GM12875 (cell line): ENCODE data around the gene INSL3.
"Not testable (repeated sequence)": the region's sequence is repeated elsewhere in the genome, so short reads cannot be mapped to it uniquely, and the experiment has no call there.

Experiments used
- H3K4me3 ChIP-seq: one replicate; pipeline ENCODE4 v1.5.1; 2011; ENCODE audit warnings: low read depth, low read length, control low read depth
- CTCF ChIP-seq: IDR thresholded peaks from 2 replicates; pipeline ENCODE4 v1.5.1; 2011; ENCODE audit warnings: low read depth, mild to moderate bottlenecking, control low read depth, inconsistent platforms, low read length, moderate library complexity, borderline replicate concordance; ENCODE audit not compliant: insufficient read depth

Gene INSL3

GRCh38 chr19:17811103-17811502 lies 10.2 kb downstream of the INSL3 start:
- no peak for TF ChIP-seq CTCF

DNA sequence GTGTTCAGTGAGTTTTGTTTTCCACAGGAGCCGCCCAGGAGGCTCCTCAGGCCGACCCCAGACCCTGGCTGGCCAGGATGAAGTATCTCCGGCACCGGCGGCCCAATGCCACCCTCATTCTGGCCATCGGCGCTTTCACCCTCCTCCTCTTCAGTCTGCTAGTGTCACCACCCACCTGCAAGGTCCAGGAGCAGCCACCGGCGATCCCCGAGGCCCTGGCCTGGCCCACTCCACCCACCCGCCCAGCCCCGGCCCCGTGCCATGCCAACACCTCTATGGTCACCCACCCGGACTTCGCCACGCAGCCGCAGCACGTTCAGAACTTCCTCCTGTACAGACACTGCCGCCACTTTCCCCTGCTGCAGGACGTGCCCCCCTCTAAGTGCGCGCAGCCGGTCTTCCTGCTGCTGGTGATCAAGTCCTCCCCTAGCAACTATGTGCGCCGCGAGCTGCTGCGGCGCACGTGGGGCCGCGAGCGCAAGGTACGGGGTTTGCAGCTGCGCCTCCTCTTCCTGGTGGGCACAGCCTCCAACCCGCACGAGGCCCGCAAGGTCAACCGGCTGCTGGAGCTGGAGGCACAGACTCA lies 13.5 kb downstream of the INSL3 start:
- no peak for TF ChIP-seq CTCF
- H3K4me3 ChIP-seq: no peak overlapping the region

More at GRCh38 chr19:17811103-17811502, 10.2 kb downstream of the INSL3 start:
- H3K4me3 ChIP-seq: no peak overlapping the region

DNA sequence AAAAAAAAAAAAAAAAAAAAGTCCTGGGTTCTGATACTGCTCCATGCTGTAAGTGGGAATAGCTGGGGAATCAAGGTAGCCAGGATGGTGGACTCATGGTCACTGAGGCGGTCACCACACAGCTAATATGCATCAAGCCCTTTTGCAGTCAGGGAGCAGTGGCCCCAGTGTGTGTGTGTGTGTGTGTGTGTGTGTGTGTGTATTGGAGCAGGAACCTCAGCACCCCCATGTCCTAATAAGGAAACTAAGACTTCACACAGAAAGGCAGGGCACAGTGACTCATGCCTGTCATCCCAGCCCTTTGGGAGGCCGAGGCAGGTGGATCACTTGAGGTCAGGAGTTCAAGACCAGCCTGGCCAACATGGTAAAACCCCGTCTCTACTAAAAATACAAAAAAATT lies 14.4 kb downstream of the INSL3 start:
- no peak overlapping the region for H3K4me3 ChIP-seq
- TF ChIP-seq CTCF: no peak

GRCh38 chr19:17805427-17805826 lies 15.9 kb downstream of the INSL3 start:
- no peak for TF ChIP-seq CTCF

GRCh38 chr19:17803264-17803896 lies 17.9 kb downstream of the INSL3 start:
- TF ChIP-seq CTCF: no peak

More at GRCh38 chr19:17805427-17805826, 15.9 kb downstream of the INSL3 start:
- H3K4me3 ChIP-seq: no peak overlapping the region

GRCh38 chr19:17802137-17802858 lies 19.0 kb downstream of the INSL3 start:
- TF ChIP-seq CTCF: no peak
- no peak overlapping the region for H3K4me3 ChIP-seq

More at GRCh38 chr19:17803264-17803896, 17.9 kb downstream of the INSL3 start:
- H3K4me3 ChIP-seq: no peak overlapping the region

DNA sequence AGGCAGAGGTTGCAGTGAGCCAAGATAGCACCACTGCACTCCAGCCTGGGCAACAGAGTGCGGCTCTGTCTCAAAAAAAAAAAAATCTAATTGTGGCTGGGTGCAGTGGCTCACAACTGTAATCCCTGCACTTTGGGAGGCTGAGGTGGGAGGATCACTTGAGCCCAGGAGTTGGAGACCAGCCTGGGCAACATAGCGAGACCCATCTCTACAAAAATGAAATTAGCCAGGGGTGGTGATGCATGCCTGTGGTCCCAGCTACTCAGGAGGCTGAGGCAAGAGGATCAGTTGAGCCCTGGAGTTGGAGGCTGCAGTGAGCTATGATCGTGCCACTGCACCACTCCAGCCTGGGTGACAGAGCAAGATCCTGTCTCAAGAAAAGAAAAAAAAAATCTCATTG lies 22.7 kb downstream of the INSL3 start:
- not testable (repeated sequence) for H3K4me3 ChIP-seq
